GDM1 (cell line): Measurements from ENCODE around the gene SSU72.
A peak's percentile ranks its signal among the peaks of the same experiment; 100 is the strongest.

Experiments
- DNase-seq: peaks from one replicate; lab custom pipeline; 2025; lab: John Stamatoyannopoulos, UW

The SSU72 gene

GRCh38 chr1:1574721-1575537 lies at the start of gene SSU72:
TSS of gene SSU72 (minus strand) at chr1:1574863. CDS start at chr1:1574557, 306 bp downstream.
- DNase-seq = peak; percentile 88

GRCh38 chr1:1623631-1624442 lies 49.2 kb upstream of the SSU72 start:
- no peak for DNase-seq

GRCh38 chr1:1623181-1623630 lies 48.5 kb upstream of the SSU72 start:
- no peak for DNase-seq

- DNase-seq = no peak
Measured at GRCh38 chr1:1622788-1623094, 48.1 kb upstream of the SSU72 start.

GRCh38 chr1:1622010-1622787 lies 47.5 kb upstream of the SSU72 start:
- DNase-seq = no peak

- no peak for DNase-seq
Measured at GRCh38 chr1:1621173-1622009, 46.7 kb upstream of the SSU72 start.

GRCh38 chr1:1620433-1621139 lies 45.9 kb upstream of the SSU72 start:
- DNase-seq = no peak

GRCh38 chr1:1619917-1620361 lies 45.3 kb upstream of the SSU72 start:
- DNase-seq = no peak

GRCh38 chr1:1618396-1619068 lies 43.9 kb upstream of the SSU72 start:
- DNase-seq = no peak

GRCh38 chr1:1617925-1618324 lies 43.3 kb upstream of the SSU72 start:
- no peak for DNase-seq

GRCh38 chr1:1617516-1617915 lies 42.9 kb upstream of the SSU72 start:
- no peak for DNase-seq

GRCh38 chr1:1616838-1617237 lies 42.2 kb upstream of the SSU72 start:
- no peak for DNase-seq

- DNase-seq = no peak
Measured at GRCh38 chr1:1616045-1616790, 41.6 kb upstream of the SSU72 start.

- peak; percentile 97 for DNase-seq
Measured at GRCh38 chr1:1615256-1616044, 40.8 kb upstream of the SSU72 start, which contains the start of gene MIB2. TSS of gene MIB2 (plus strand) at chr1:1615500. CDS start at chr1:1623453, 7,953 bp downstream.

- DNase-seq = no peak
Measured at GRCh38 chr1:1614954-1615255, 40.2 kb upstream of the SSU72 start.

- no peak for DNase-seq
Measured at GRCh38 chr1:1614204-1614953, 39.7 kb upstream of the SSU72 start.

GRCh38 chr1:1613509-1614082 lies 38.9 kb upstream of the SSU72 start:
- no peak for DNase-seq

- no peak for DNase-seq
Measured at GRCh38 chr1:1612104-1612400, 37.4 kb upstream of the SSU72 start.
